ENCODE data around the gene DUSP9. TPM values are rescaled to one million over a fixed set of nuclear protein-coding genes. Genes with fewer than 3 reads are reported as not detected.

DUSP9 gene
- total RNA-seq, 1 donor from 2014 or later: 0.20 TPM

DNA sequence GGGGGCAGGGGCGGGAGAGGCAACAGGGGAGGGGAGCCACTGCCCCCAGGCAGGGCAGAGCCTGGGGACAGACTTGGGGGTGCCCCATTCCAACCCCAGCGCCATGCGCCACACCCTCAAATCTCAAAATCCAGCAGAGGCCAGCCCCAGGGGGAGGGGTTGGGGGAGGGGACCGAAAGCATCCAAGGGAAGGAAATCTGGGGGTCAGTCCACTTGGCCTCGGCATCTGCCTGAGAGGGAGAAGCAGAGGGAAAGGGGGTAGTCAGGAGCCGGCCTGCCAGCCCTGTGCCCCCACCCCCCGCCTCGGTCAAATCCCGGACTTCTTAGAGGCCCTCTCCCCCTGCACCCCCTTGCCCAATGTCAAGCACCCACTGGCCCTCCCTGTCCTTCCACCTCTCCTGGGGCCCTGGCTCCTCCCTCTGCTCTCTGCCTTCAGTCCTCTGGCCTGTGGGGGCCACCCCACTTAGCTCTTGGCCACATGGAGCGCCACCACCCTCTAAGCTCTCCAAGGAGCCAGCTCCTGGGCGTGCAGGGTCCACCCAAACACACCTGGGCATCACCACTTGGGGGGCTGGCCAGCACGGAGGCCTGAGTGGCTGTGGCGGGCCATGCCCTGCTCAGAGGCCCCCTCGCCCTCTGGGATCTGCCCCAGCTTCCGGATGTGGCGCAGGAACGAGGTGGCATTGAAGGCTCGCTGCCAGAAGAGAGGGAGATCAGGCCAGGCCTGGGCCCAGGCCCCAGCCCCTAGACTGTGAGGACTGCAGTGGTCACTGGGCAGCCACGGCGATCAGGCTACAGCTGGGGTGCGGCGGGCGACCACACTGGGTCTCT lies 23.1 kb downstream of the DUSP9 start:
- Histone ChIP-seq H2AFZ (ENCODE audit: low read depth, low read length) (no peak overlapping the region), H3K9me3 (ENCODE audit: insufficient read depth, low read depth, low read length) (no peaks in the 10 kb centered on the region), H3K4me3 (ENCODE audit: insufficient read depth, low read depth, low read length) (no peak overlapping the region), H3K36me3 (ENCODE audit: insufficient read depth, low read length) (no peaks in the 10 kb centered on the region), H3K4me1 (ENCODE audit: insufficient read depth, low read length) (no peaks in the 10 kb centered on the region), H4K20me1 (ENCODE audit: insufficient read depth, low read length) (no peaks in the 10 kb centered on the region), H3K27ac (ENCODE audit: low read depth, low read length) (no peak overlapping the region), H3K79me2 (ENCODE audit: insufficient read depth, low read length) (no peaks in the 10 kb centered on the region), H3K27me3 (ENCODE audit: insufficient read depth, low read length) (peaks cover 12% of the 10 kb centered on the region), H3K4me2 (ENCODE audit: low read length) (no peak overlapping the region), H3K9ac (ENCODE audit: low read length) (no peak overlapping the region)
- DNase-seq (ENCODE audit: low read depth): no peak
- H3K27ac Mint-ChIP-seq (ENCODE audit: unreplicated experiment): no peak overlapping the region
- no peak for FAIRE-seq
- peaks cover 3% of the 10 kb centered on the region for H3K4me1 Mint-ChIP-seq (ENCODE audit: low read depth, unreplicated experiment)
- peaks cover 32% of the 10 kb centered on the region for H3K27me3 Mint-ChIP-seq (ENCODE audit: low read depth, unreplicated experiment)
- H3K36me3 Mint-ChIP-seq (ENCODE audit: low read depth, unreplicated experiment): no peaks in the 10 kb centered on the region
- TF ChIP-seq, protein P1, sequence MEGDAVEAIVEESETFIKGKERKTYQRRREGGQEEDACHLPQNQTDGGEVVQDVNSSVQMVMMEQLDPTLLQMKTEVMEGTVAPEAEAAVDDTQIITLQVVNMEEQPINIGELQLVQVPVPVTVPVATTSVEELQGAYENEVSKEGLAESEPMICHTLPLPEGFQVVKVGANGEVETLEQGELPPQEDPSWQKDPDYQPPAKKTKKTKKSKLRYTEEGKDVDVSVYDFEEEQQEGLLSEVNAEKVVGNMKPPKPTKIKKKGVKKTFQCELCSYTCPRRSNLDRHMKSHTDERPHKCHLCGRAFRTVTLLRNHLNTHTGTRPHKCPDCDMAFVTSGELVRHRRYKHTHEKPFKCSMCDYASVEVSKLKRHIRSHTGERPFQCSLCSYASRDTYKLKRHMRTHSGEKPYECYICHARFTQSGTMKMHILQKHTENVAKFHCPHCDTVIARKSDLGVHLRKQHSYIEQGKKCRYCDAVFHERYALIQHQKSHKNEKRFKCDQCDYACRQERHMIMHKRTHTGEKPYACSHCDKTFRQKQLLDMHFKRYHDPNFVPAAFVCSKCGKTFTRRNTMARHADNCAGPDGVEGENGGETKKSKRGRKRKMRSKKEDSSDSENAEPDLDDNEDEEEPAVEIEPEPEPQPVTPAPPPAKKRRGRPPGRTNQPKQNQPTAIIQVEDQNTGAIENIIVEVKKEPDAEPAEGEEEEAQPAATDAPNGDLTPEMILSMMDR (IDR thresholded peaks at IDR 0.05; ENCODE audit: insufficient read depth, low read depth, low read length): no peak
- TF ChIP-seq EZH2 (IDR thresholded peaks at IDR 0.05; ENCODE audit: insufficient read depth, low read length): no peak
- no peak overlapping the region for H3K4me3 Mint-ChIP-seq (ENCODE audit: unreplicated experiment)
- H3K9me3 Mint-ChIP-seq (ENCODE audit: unreplicated experiment): no peaks in the 10 kb centered on the region

DNA sequence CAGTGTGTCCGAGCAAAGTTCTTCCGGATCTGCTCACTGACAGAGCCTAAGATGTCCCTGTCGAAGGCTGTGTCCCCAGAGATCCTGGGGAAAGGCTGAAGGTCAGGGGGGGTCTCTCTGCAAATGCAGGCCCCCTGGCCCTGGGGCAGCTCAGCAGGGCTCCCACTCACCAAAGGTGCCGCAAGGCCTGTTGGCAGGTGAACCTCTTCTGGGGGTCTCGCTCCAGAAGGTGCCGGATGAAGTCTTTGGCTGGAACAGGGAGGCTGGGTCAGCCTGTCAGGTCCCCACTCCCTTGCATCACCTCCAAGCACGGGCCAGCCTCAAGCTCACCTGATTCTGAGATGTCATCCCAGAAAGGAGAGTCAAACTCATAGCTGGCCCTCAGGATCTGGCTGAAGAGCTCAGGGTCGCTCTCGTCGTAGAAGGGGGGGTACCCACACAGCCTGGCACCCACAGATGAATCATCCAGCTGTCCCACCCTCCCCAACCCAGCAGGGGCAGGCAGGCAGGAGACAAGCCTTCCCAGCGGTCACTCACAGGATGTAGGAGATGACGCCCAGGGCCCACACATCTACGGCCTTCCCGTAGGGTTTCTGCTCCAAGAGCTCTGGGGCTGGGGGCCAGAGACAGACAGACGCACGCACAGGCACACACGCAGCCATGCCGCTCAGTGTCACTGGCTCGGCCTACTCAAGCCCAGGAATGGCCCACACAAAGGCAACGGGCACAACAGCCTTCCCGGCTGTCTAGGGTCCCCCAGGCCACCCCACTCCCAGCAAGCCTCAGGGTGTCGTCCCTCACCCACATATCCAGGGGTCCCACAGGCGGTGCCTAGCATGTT lies 24.0 kb downstream of the DUSP9 start:
- Histone ChIP-seq H4K20me1 (ENCODE audit: insufficient read depth, low read length) (no peaks in the 10 kb centered on the region), H3K9ac (ENCODE audit: low read length) (no peak overlapping the region), H3K4me2 (ENCODE audit: low read length) (no peak overlapping the region), H3K27ac (ENCODE audit: low read depth, low read length) (no peak overlapping the region), H3K36me3 (ENCODE audit: insufficient read depth, low read length) (no peaks in the 10 kb centered on the region), H3K27me3 (ENCODE audit: insufficient read depth, low read length) (peaks cover 8% of the 10 kb centered on the region), H3K4me3 (ENCODE audit: insufficient read depth, low read depth, low read length) (no peak overlapping the region), H3K4me1 (ENCODE audit: insufficient read depth, low read length) (no peaks in the 10 kb centered on the region), H3K79me2 (ENCODE audit: insufficient read depth, low read length) (no peaks in the 10 kb centered on the region), H3K9me3 (ENCODE audit: insufficient read depth, low read depth, low read length) (no peaks in the 10 kb centered on the region), H2AFZ (ENCODE audit: low read depth, low read length) (no peak overlapping the region)
- Mint-ChIP-seq H3K9me3 (ENCODE audit: unreplicated experiment) (no peaks in the 10 kb centered on the region), H3K4me1 (ENCODE audit: low read depth, unreplicated experiment) (peaks cover 3% of the 10 kb centered on the region), H3K27ac (ENCODE audit: unreplicated experiment) (no peak overlapping the region), H3K4me3 (ENCODE audit: unreplicated experiment) (no peak overlapping the region), H3K27me3 (ENCODE audit: low read depth, unreplicated experiment) (peaks cover 25% of the 10 kb centered on the region), H3K36me3 (ENCODE audit: low read depth, unreplicated experiment) (no peaks in the 10 kb centered on the region)
- FAIRE-seq (no peak), DNase-seq (ENCODE audit: low read depth) (no peak)
- TF ChIP-seq, protein P1 (IDR thresholded peaks at IDR 0.05; ENCODE audit: insufficient read depth, low read depth, low read length): no peak
- no peak for TF ChIP-seq EZH2 (IDR thresholded peaks at IDR 0.05; ENCODE audit: insufficient read depth, low read length)

Data from astrocyte (in vitro differentiated cells and primary cell).